Parathyroid adenoma (tissue), 2 donors: ENCODE measurements around the gene PRPF40A.

Experiments
- H2AFZ ChIP-seq: fragments of 300-600 bp; sonication (generic); one replicate; pipeline ENCODE4 v1.7.0; 2017; ENCODE audit warnings: antibody characterized with exemption, mild to moderate bottlenecking
- H3K27ac ChIP-seq: fragments of 300-600 bp; sonication (generic); one replicate; pipeline ENCODE4 v1.7.0; 2017
- H3K27me3 ChIP-seq: fragments of 300-600 bp; sonication (generic); one replicate; pipeline ENCODE4 v1.7.0; 2017; ENCODE audit warnings: low read length; ENCODE audit not compliant: control insufficient read depth, insufficient read depth
- H3K36me3 ChIP-seq: fragments of 300-600 bp; sonication (generic); one replicate; pipeline ENCODE4 v1.7.0; 2017; ENCODE audit warnings: low read length; ENCODE audit not compliant: control insufficient read depth, insufficient read depth
- H3K4me1 ChIP-seq: fragments of 300-600 bp; sonication (generic); one replicate; pipeline ENCODE4 v1.7.0; 2017; ENCODE audit warnings: control low read depth
- H3K4me2 ChIP-seq: fragments of 300-600 bp; sonication (generic); one replicate; pipeline ENCODE4 v1.7.0; 2017; ENCODE audit warnings: low read length
- H3K4me3 ChIP-seq: fragments of 300-600 bp; sonication (generic); one replicate; pipeline ENCODE4 v1.7.0; 2017; ENCODE audit warnings: low read depth, low read length
- H3K79me2 ChIP-seq: fragments of 300-600 bp; sonication (generic); one replicate; pipeline ENCODE4 v1.7.0; 2017; ENCODE audit warnings: control low read depth
- H3K9ac ChIP-seq: fragments of 300-600 bp; sonication (generic); one replicate; pipeline ENCODE4 v1.7.0; 2017; ENCODE audit warnings: mild to moderate bottlenecking
- H3K9me3 ChIP-seq: fragments of 300-600 bp; sonication (generic); one replicate; pipeline ENCODE4 v1.7.0; 2017; ENCODE audit warnings: low read length; ENCODE audit not compliant: control insufficient read depth
- CTCF ChIP-seq: fragments of 300-600 bp; sonication (generic); IDR thresholded peaks from one replicate; pipeline ENCODE4 v1.7.0; 2017; ENCODE audit warnings: antibody characterized with exemption, mild to moderate bottlenecking
- donor health status: primary hyperparathyroidism.

Gene PRPF40A

GRCh38 chr2:152626911-152627339, 90.3 kb downstream of the PRPF40A start:
- no peaks in the 10 kb centered on the region for H3K9me3 ChIP-seq
- H3K36me3 ChIP-seq: no peaks in the 10 kb centered on the region
- TF ChIP-seq CTCF: no peak
- no peaks in the 10 kb centered on the region for H3K27me3 ChIP-seq
- H3K27ac ChIP-seq: no peak overlapping the region
- no peak overlapping the region for H3K4me3 ChIP-seq
- H3K9ac ChIP-seq: no peak overlapping the region
- no peak overlapping the region for H3K4me2 ChIP-seq
- H3K4me1 ChIP-seq: no peaks in the 10 kb centered on the region
- H2AFZ ChIP-seq: no peak overlapping the region
- H3K79me2 ChIP-seq: no peaks in the 10 kb centered on the region

- no peak for TF ChIP-seq CTCF
- no peak overlapping the region for H2AFZ ChIP-seq
- no peaks in the 10 kb centered on the region for H3K79me2 ChIP-seq
- no peaks in the 10 kb centered on the region for H3K4me1 ChIP-seq
- no peaks in the 10 kb centered on the region for H3K9me3 ChIP-seq
- H3K36me3 ChIP-seq: no peaks in the 10 kb centered on the region
- no peak overlapping the region for H3K27ac ChIP-seq
- no peaks in the 10 kb centered on the region for H3K27me3 ChIP-seq
- no peak overlapping the region for H3K4me2 ChIP-seq
- no peak overlapping the region for H3K4me3 ChIP-seq
- H3K9ac ChIP-seq: no peak overlapping the region
Observed at GRCh38 chr2:152624805-152625204, 92.5 kb downstream of the PRPF40A start.

GRCh38 chr2:152623775-152624174, 93.5 kb downstream of the PRPF40A start:
- TF ChIP-seq CTCF: no peak
- H3K9ac ChIP-seq: no peak overlapping the region
- no peaks in the 10 kb centered on the region for H3K4me1 ChIP-seq
- no peaks in the 10 kb centered on the region for H3K79me2 ChIP-seq
- no peak overlapping the region for H3K27ac ChIP-seq
- no peaks in the 10 kb centered on the region for H3K27me3 ChIP-seq
- no peak overlapping the region for H3K4me3 ChIP-seq
- H3K4me2 ChIP-seq: no peak overlapping the region
- no peaks in the 10 kb centered on the region for H3K36me3 ChIP-seq
- H2AFZ ChIP-seq: no peak overlapping the region
- no peaks in the 10 kb centered on the region for H3K9me3 ChIP-seq

- no peak for TF ChIP-seq CTCF
- Histone ChIP-seq H3K4me1 (no peaks in the 10 kb centered on the region), H3K36me3 (no peaks in the 10 kb centered on the region), H3K9me3 (no peaks in the 10 kb centered on the region), H3K4me3 (no peak overlapping the region), H3K79me2 (no peaks in the 10 kb centered on the region), H3K27ac (no peak overlapping the region), H3K9ac (no peak overlapping the region), H2AFZ (no peak overlapping the region), H3K4me2 (no peak overlapping the region), H3K27me3 (no peaks in the 10 kb centered on the region)
Observed at GRCh38 chr2:152623076-152623740, 94.1 kb downstream of the PRPF40A start.

- H3K4me3 ChIP-seq: no peak overlapping the region
- H3K4me1 ChIP-seq: no peaks in the 10 kb centered on the region
- no peak overlapping the region for H3K27ac ChIP-seq
- no peaks in the 10 kb centered on the region for H3K36me3 ChIP-seq
- H3K9me3 ChIP-seq: no peaks in the 10 kb centered on the region
- no peak overlapping the region for H3K4me2 ChIP-seq
- no peaks in the 10 kb centered on the region for H3K79me2 ChIP-seq
- TF ChIP-seq CTCF: no peak
- no peaks in the 10 kb centered on the region for H3K27me3 ChIP-seq
- H2AFZ ChIP-seq: no peak overlapping the region
- H3K9ac ChIP-seq: no peak overlapping the region
Observed at GRCh38 chr2:152622219-152622618, 95.0 kb downstream of the PRPF40A start.
